Activated B cell treated with CpG ODN at 0.5 μM for 24 hours (primary cell): ENCODE measurements around the gene EMD. TPM values are rescaled to one million over a fixed set of nuclear protein-coding genes. Genes with fewer than 3 reads are reported as not detected.

ENCODE experiments used
- ATAC-seq: fragments of 200-7000 bp; cut with Tn5 transposase; one replicate; pipeline ENCODE4 v1.10.0; 2021; ENCODE audit warnings: low read depth, mild to moderate bottlenecking, moderate library complexity
- CTCF ChIA-PET: fragments of 350-600 bp; sonication (Branson Sonifier 250); formaldehyde crosslinking; loops from one replicate; lab custom pipeline; 2021; ENCODE audit warnings: antibody characterized with exemption; lab: Charles Lee
- POLR2A ChIA-PET: fragments of 350-600 bp; sonication (Branson Sonifier 250); formaldehyde crosslinking; loops from one replicate; lab custom pipeline; 2021; ENCODE audit warnings: antibody characterized with exemption; lab: Charles Lee
- DNase-seq: peaks from one replicate; pipeline ENCODE4 v3.0.0; 2022
- H3K27ac Mint-ChIP-seq: one replicate; pipeline ENCODE4 v1.8.0; 2020; ENCODE audit warnings: mixed read lengths
- H3K27me3 Mint-ChIP-seq: one replicate; pipeline ENCODE4 v1.8.0; 2021; ENCODE audit warnings: mixed read lengths
- H3K36me3 Mint-ChIP-seq: one replicate; pipeline ENCODE4 v1.8.0; 2021; ENCODE audit warnings: low read depth, mixed read lengths
- H3K4me1 Mint-ChIP-seq: one replicate; pipeline ENCODE4 v1.8.0; 2021; ENCODE audit warnings: mixed read lengths
- H3K4me3 Mint-ChIP-seq: one replicate; pipeline ENCODE4 v1.8.0; 2020; ENCODE audit warnings: mild to moderate bottlenecking, mixed read lengths
- H3K9me3 Mint-ChIP-seq: one replicate; pipeline ENCODE4 v1.8.0; 2020; ENCODE audit warnings: mixed read lengths
- CTCF ChIP-seq: fragments of 200-600 bp; IDR thresholded peaks from one replicate; pipeline ENCODE4 v1.8.0; 2022; ENCODE audit warnings: antibody characterized with exemption, mild to moderate bottlenecking
- intact Hi-C: fragments of 100-400 bp; cut with micrococcal nuclease; formaldehyde crosslinking; loops from one replicate; pipeline ENCODE4 v1.15.1; 2024
- total RNA-seq: library from RNA; stranded (reverse); gene quantifications from 2 replicates; pipeline ENCODE4 v1.2.3, GENCODE V29; 2022

EMD gene
- total RNA-seq, 1 donor from 2014 or later: 70.2 TPM

- no peaks in the 10 kb centered on the region for H3K9me3 Mint-ChIP-seq
- H3K4me3 Mint-ChIP-seq: no peak overlapping the region
- no peak for DNase-seq
- no peaks in the 10 kb centered on the region for H3K27me3 Mint-ChIP-seq
- H3K27ac Mint-ChIP-seq: no peak overlapping the region
- H3K36me3 Mint-ChIP-seq: peaks cover 7% of the 10 kb centered on the region
- POLR2A ChIA-PET: no interaction called here
- intact Hi-C loops: no loop called here
- TF ChIP-seq CTCF: no peak
- CTCF ChIA-PET: no interaction called here
- ATAC-seq: no peak
- H3K4me1 Mint-ChIP-seq: peaks cover 16% of the 10 kb centered on the region
Measured at GRCh38 chrX:154417157-154417556, 38.1 kb downstream of the EMD start.

- no peaks in the 10 kb centered on the region for H3K9me3 Mint-ChIP-seq
- no peak overlapping the region for H3K27ac Mint-ChIP-seq
- H3K27me3 Mint-ChIP-seq: no peaks in the 10 kb centered on the region
- TF ChIP-seq CTCF: no peak
- ChIA-PET CTCF (interaction anchor here (1.1 kb wide), 1 partner anchor 10 kb away, joined by 3 read pairs; the partner anchor contains the start of gene ATP6AP1), POLR2A (interaction anchor here (0.7 to 2.0 kb wide), 7 partner anchors 10 to 59 kb away, joined by 3 to 9 read pairs (median 3); partner anchors contain the start of genes ATP6AP1, DNASE1L1 and RPL10)
- no peak for DNase-seq
- H3K4me1 Mint-ChIP-seq: peaks cover 10% of the 10 kb centered on the region
- peak; percentile 89 for ATAC-seq
- H3K36me3 Mint-ChIP-seq: peaks cover 2% of the 10 kb centered on the region
- H3K4me3 Mint-ChIP-seq: peak overlapping the region; percentile 1
- intact Hi-C loops: no loop called here
Measured at GRCh38 chrX:154419189-154419588, 40.1 kb downstream of the EMD start.

GRCh38 chrX:154419688-154420401 is 40.8 kb downstream of the EMD start:
- H3K27me3 Mint-ChIP-seq: no peaks in the 10 kb centered on the region
- ChIA-PET CTCF (interaction anchor here (1.1 kb wide), 1 partner anchor 9 kb away, joined by 3 read pairs; the partner anchor contains the start of gene ATP6AP1), POLR2A (interaction anchor here (0.7 to 2.0 kb wide), 6 partner anchors 9 to 58 kb away, joined by 3 to 9 read pairs (median 4); partner anchors contain the start of genes ATP6AP1 and DNASE1L1)
- DNase-seq: no peak
- no peaks in the 10 kb centered on the region for H3K9me3 Mint-ChIP-seq
- no peak overlapping the region for H3K4me3 Mint-ChIP-seq
- peaks cover 10% of the 10 kb centered on the region for H3K4me1 Mint-ChIP-seq
- TF ChIP-seq CTCF: no peak
- intact Hi-C loops: no loop called here
- H3K36me3 Mint-ChIP-seq: peaks cover 2% of the 10 kb centered on the region
- H3K27ac Mint-ChIP-seq: no peak overlapping the region
- no peak for ATAC-seq

GRCh38 chrX:154420402-154420756 is 41.3 kb downstream of the EMD start:
- Mint-ChIP-seq H3K4me1 (peaks cover 8% of the 10 kb centered on the region), H3K9me3 (no peaks in the 10 kb centered on the region), H3K36me3 (no peaks in the 10 kb centered on the region), H3K4me3 (no peak overlapping the region), H3K27me3 (no peaks in the 10 kb centered on the region), H3K27ac (no peak overlapping the region)
- CTCF ChIA-PET: no interaction called here
- DNase-seq (no peak), ATAC-seq (no peak)
- POLR2A ChIA-PET: interaction anchor here (0.6 to 1.8 kb wide), 3 partner anchors 10 to 96 kb away, joined by 3 to 6 read pairs (median 4); no protein-coding TSS in a partner anchor
- TF ChIP-seq CTCF: no peak
- intact Hi-C loops: no loop called here
